NT2/D1 (cell line): ENCODE data around the gene SCAPER.

Experiments used
- SUZ12 ChIP-seq: IDR thresholded peaks from 2 replicates; pipeline ENCODE4 v1.6.1; 2011; ENCODE audit not compliant: insufficient read length, insufficient read depth; ENCODE audit errors: extremely low read depth
- ZNF274 ChIP-seq: IDR thresholded peaks from 2 replicates; pipeline ENCODE4 v1.6.1; 2011; ENCODE audit warnings: mild to moderate bottlenecking, low read depth, low read length

GRCh38 chr15:76753131-76753530 is 152.0 kb downstream of the SCAPER start:
- TF ChIP-seq ZNF274 (no peak), SUZ12 (no peak)
